Measurements from ENCODE around the gene CTTNBP2.

CTTNBP2 gene

GRCh38 chr7:117870448-117871130, 2.7 kb downstream of the CTTNBP2 start:
- no peak for DNase-seq

GRCh38 chr7:117869374-117869773, 3.9 kb downstream of the CTTNBP2 start:
- no peak for DNase-seq

GRCh38 chr7:117863618-117864017, 9.6 kb downstream of the CTTNBP2 start:
- no peak for DNase-seq

GRCh38 chr7:117862378-117862777, 10.9 kb downstream of the CTTNBP2 start:
- DNase-seq: no peak

GRCh38 chr7:117859246-117859812, 13.9 kb downstream of the CTTNBP2 start:
- DNase-seq: no peak

GRCh38 chr7:117858712-117859111, 14.5 kb downstream of the CTTNBP2 start:
- DNase-seq: no peak

GRCh38 chr7:117857718-117858117, 15.5 kb downstream of the CTTNBP2 start:
- no peak for DNase-seq

GRCh38 chr7:117856196-117856595, 17.0 kb downstream of the CTTNBP2 start:
- DNase-seq: no peak

- no peak for DNase-seq
Observed at GRCh38 chr7:117854186-117854585, 19.1 kb downstream of the CTTNBP2 start.

GRCh38 chr7:117848941-117849340, 24.3 kb downstream of the CTTNBP2 start:
- no peak for DNase-seq

- DNase-seq: no peak
Observed at GRCh38 chr7:117844678-117845077, 28.6 kb downstream of the CTTNBP2 start.

GRCh38 chr7:117841611-117842010, 31.6 kb downstream of the CTTNBP2 start:
- DNase-seq: no peak

GRCh38 chr7:117841011-117841410, 32.2 kb downstream of the CTTNBP2 start:
- DNase-seq: no peak

GRCh38 chr7:117839507-117839906, 33.7 kb downstream of the CTTNBP2 start:
- DNase-seq: no peak

- no peak for DNase-seq
Observed at GRCh38 chr7:117837841-117838240, 35.4 kb downstream of the CTTNBP2 start.

GRCh38 chr7:117835016-117835664, 38.1 kb downstream of the CTTNBP2 start:
- DNase-seq: no peak

GRCh38 chr7:117830422-117830954, 42.8 kb downstream of the CTTNBP2 start:
- no peak for DNase-seq

- no peak for DNase-seq
Observed at GRCh38 chr7:117829450-117830117, 43.7 kb downstream of the CTTNBP2 start.

GRCh38 chr7:117828825-117829224, 44.4 kb downstream of the CTTNBP2 start:
- no peak for DNase-seq

GRCh38 chr7:117827862-117828261, 45.4 kb downstream of the CTTNBP2 start:
- no peak for DNase-seq

GRCh38 chr7:117825132-117825531, 48.1 kb downstream of the CTTNBP2 start:
- DNase-seq: no peak

- no peak for DNase-seq
Observed at GRCh38 chr7:117824592-117824991, 48.6 kb downstream of the CTTNBP2 start.

GRCh38 chr7:117819558-117819957, 53.7 kb downstream of the CTTNBP2 start:
- DNase-seq: no peak

GRCh38 chr7:117818232-117818631, 55.0 kb downstream of the CTTNBP2 start:
- DNase-seq: no peak
